PC-9 (cell line): Measurements from ENCODE around the gene BMP5. TPM values are rescaled to one million over a fixed set of nuclear protein-coding genes. Genes with fewer than 3 reads are reported as not detected.

Experiments used
- BruUV-seq: library from RNA; stranded (reverse); fragments of 400-500 nt; replicated peaks from 2 replicates; lab custom pipeline; 2021; lab: Mats Ljungman, UMichigan
- CTCF ChIA-PET: fragments of 300-600 bp; sonication (Branson Sonifier 250); formaldehyde crosslinking; loops from one replicate; lab custom pipeline; 2022; ENCODE audit warnings: antibody characterized with exemption; lab: Charles Lee
- POLR2A ChIA-PET: fragments of 300-600 bp; sonication (Branson Sonifier 250); formaldehyde crosslinking; loops from one replicate; lab custom pipeline; 2022; ENCODE audit warnings: antibody characterized with exemption; ENCODE audit not compliant: unreplicated experiment; lab: Charles Lee
- DNase-seq, 2 experiments: peaks; one replicate each; pipeline versions ENCODE4 v3.0.0 to v3.0.0-alpha.2; 2015 to 2022; ENCODE audit warnings: mixed read lengths in 1 of 2
- H2AFZ ChIP-seq: fragments of 200-600 bp; sonication (generic); 2 replicates; pipeline ENCODE4 v1.8.1; 2017; ENCODE audit warnings: antibody characterized with exemption
- H3F3A ChIP-seq: fragments of 200-600 bp; sonication (generic); 2 replicates; pipeline ENCODE4 v1.8.1; 2017; ENCODE audit warnings: antibody characterized with exemption, mild to moderate bottlenecking, low read depth; ENCODE audit not compliant: insufficient read depth
- H3K27ac ChIP-seq: fragments of 200-600 bp; sonication (generic); 2 replicates; pipeline ENCODE4 v1.6.1; 2016; ENCODE audit warnings: mixed run types
- H3K27me3 ChIP-seq: fragments of 200-600 bp; sonication (generic); 2 replicates; pipeline ENCODE4 v1.6.1; 2016; ENCODE audit warnings: low read depth, mixed run types; ENCODE audit not compliant: insufficient read depth
- H3K36me3 ChIP-seq: fragments of 200-600 bp; sonication (generic); 2 replicates; pipeline ENCODE4 v1.6.1; 2016; ENCODE audit warnings: low read depth, mixed run types
- H3K4me1 ChIP-seq: fragments of 200-600 bp; sonication (generic); replicated peaks from 2 replicates; pipeline ENCODE4 v1.6.1; 2016; ENCODE audit warnings: mixed run types; ENCODE audit not compliant: insufficient read depth
- H3K4me2 ChIP-seq: fragments of 200-600 bp; sonication (generic); 2 replicates; pipeline ENCODE4 v1.6.1; 2017; ENCODE audit warnings: mixed run types
- H3K4me3 ChIP-seq: fragments of 200-600 bp; sonication (generic); 2 replicates; pipeline ENCODE4 v1.6.1; 2016; ENCODE audit warnings: mixed run types
- H3K79me2 ChIP-seq: fragments of 200-600 bp; sonication (generic); 2 replicates; pipeline ENCODE4 v1.6.1; 2017; ENCODE audit warnings: low read depth, mixed run types
- H3K9me2 ChIP-seq: fragments of 200-600 bp; sonication (generic); 2 replicates; pipeline ENCODE4 v1.8.1; 2017; ENCODE audit warnings: mild to moderate bottlenecking; ENCODE audit not compliant: insufficient read depth
- H3K9me3 ChIP-seq: fragments of 200-600 bp; sonication (generic); 2 replicates; pipeline ENCODE4 v1.8.1; 2016; ENCODE audit warnings: low read depth; ENCODE audit not compliant: insufficient read depth
- H4K20me1 ChIP-seq: fragments of 200-600 bp; sonication (generic); 2 replicates; pipeline ENCODE4 v1.8.1; 2017; ENCODE audit not compliant: insufficient read depth
- EZH2 ChIP-seq: fragments of 200-600 bp; sonication (generic); IDR thresholded peaks from 2 replicates; pipeline ENCODE4 v1.8.0; 2017; ENCODE audit warnings: antibody characterized with exemption, low read depth
- intact Hi-C: fragments of 100-400 bp; cut with micrococcal nuclease; formaldehyde crosslinking; loops from one replicate; pipeline ENCODE4 v1.10.0; 2022; ENCODE audit not compliant: unreplicated experiment
- total RNA-seq: library from RNA; stranded (reverse); gene quantifications from 2 replicates; pipeline ENCODE4 v1.2.3, GENCODE V29; 2021
- TF ChIP-seq, protein P1 (sequence below): fragments of 200-600 bp; sonication (generic); conservative IDR thresholded peaks from 2 replicates; pipeline ENCODE4 v1.6.1; 2017; ENCODE audit warnings: mixed run types, antibody characterized with exemption, mild to moderate bottlenecking, moderate library complexity

BMP5 gene
- total RNA-seq, 1 experiment from 2014 or later, result 0.20 TPM

- no peaks in the 10 kb centered on the region for H3K9me2 ChIP-seq
- no peak overlapping the region for H2AFZ ChIP-seq
- peaks cover 16% of the 10 kb centered on the region for H3K4me1 ChIP-seq
- no peaks in the 10 kb centered on the region for H3K36me3 ChIP-seq
- TF ChIP-seq, protein P1, sequence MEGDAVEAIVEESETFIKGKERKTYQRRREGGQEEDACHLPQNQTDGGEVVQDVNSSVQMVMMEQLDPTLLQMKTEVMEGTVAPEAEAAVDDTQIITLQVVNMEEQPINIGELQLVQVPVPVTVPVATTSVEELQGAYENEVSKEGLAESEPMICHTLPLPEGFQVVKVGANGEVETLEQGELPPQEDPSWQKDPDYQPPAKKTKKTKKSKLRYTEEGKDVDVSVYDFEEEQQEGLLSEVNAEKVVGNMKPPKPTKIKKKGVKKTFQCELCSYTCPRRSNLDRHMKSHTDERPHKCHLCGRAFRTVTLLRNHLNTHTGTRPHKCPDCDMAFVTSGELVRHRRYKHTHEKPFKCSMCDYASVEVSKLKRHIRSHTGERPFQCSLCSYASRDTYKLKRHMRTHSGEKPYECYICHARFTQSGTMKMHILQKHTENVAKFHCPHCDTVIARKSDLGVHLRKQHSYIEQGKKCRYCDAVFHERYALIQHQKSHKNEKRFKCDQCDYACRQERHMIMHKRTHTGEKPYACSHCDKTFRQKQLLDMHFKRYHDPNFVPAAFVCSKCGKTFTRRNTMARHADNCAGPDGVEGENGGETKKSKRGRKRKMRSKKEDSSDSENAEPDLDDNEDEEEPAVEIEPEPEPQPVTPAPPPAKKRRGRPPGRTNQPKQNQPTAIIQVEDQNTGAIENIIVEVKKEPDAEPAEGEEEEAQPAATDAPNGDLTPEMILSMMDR, result no peak
- TF ChIP-seq EZH2, result no peak
- POLR2A ChIA-PET, result no interaction called here
- H3K27ac ChIP-seq, result peak overlapping the region; percentile 82; the same call in 1 of the 2 replicates
- no peak overlapping the region for H3K4me3 ChIP-seq
- intact Hi-C loops, result no loop called here
- CTCF ChIA-PET, result no interaction called here
- BruUV-seq, result no TSS peak
- no peaks in the 10 kb centered on the region for H4K20me1 ChIP-seq
- no peak overlapping the region for H3K4me2 ChIP-seq
- H3K27me3 ChIP-seq, result no peaks in the 10 kb centered on the region
- peaks cover 8% of the 10 kb centered on the region for H3F3A ChIP-seq
- no peak for DNase-seq
- no peaks in the 10 kb centered on the region for H3K79me2 ChIP-seq
- no peaks in the 10 kb centered on the region for H3K9me3 ChIP-seq
These were observed 115.9 kb downstream of the BMP5 start for GRCh38 chr6:55759536-55759935.

DNA sequence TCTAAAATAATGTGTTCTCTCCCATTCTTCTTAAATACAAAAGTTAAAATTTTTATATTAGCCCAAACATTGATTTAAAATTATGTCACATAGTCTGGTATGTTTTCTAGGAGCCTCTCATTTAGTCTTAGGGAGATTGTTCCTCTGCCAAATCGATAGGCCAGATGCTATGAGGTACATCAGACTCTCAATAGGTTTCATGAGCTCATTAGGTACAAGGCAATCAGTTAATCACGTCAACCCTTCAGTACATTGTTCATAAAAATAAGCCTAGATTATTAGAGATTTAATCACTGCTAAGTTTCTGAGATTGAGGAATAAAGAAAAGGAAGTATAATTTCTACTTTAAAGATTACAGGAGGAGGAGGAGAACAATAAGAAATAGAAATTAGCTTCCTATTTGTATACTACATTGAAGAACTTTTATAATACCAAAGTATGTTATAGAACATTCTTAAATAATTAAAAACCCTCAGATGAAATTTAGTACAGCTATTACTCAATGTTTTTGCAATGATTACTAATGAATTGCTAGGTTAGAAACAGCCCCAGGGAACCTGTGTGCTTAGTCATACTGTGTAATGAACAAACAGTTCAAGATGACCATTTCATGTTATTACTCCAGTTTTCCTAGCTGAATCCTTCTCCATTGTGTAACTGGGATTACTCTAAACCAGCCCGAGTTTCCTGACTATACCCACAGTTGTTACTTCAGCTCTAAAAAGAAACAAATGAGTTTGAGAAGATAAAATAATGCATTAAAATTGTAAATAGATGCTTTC lies 117.0 kb downstream of the BMP5 start:
- no TSS peak for BruUV-seq
- Histone ChIP-seq H3K27me3 (no peaks in the 10 kb centered on the region), H3K36me3 (no peaks in the 10 kb centered on the region), H4K20me1 (no peaks in the 10 kb centered on the region), H3K4me2 (peak overlapping the region; percentile 46), H3K79me2 (no peaks in the 10 kb centered on the region), H3K27ac (peak overlapping the region; percentile 82), H3K9me2 (no peaks in the 10 kb centered on the region), H3K4me1 (peaks cover 16% of the 10 kb centered on the region), H3K9me3 (no peaks in the 10 kb centered on the region), H3K4me3 (no peak overlapping the region), H2AFZ (peak overlapping the region; percentile 0; the same call in 1 of the 2 replicates), H3F3A (peaks cover 8% of the 10 kb centered on the region)
- TF ChIP-seq, protein P1, result no peak
- no peak for TF ChIP-seq EZH2
- ChIA-PET CTCF (no interaction called here), POLR2A (interaction anchor here (0.6 kb wide), 1 partner anchor 51 kb away, joined by 23 read pairs; no protein-coding TSS in a partner anchor)
- DNase-seq, result peak; percentile 41 to 81
- intact Hi-C loops, result no loop called here

DNA sequence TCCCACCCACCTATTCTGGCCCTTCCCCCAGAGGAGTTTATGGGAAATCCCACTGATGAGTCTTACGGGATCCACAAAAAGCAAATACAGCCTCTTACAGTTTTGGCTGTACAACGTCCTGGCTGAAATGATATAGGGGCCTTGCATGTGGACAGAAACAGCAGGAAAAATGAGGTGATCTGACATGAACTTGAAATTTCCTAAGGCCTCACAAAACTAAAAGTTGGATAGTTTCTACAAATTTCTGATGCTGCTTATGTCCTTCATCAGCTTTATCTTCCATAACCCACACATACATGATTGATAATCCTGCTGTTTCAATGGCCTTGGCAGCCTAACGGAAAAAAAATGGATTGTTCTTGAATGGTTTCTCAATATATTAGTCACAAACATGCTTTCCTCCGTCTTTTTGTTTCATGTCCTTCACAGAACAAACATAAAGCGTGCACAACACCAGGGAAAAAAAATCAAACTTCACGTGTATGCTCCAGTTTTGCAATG lies 118.8 kb downstream of the BMP5 start:
- Histone ChIP-seq H2AFZ (no peak overlapping the region), H3K9me2 (no peaks in the 10 kb centered on the region), H3K36me3 (no peaks in the 10 kb centered on the region), H3K9me3 (no peaks in the 10 kb centered on the region), H3F3A (peaks cover 8% of the 10 kb centered on the region), H3K27ac (no peak overlapping the region), H3K4me3 (no peak overlapping the region), H3K27me3 (no peaks in the 10 kb centered on the region), H3K4me1 (peaks cover 16% of the 10 kb centered on the region), H3K79me2 (no peaks in the 10 kb centered on the region), H3K4me2 (no peak overlapping the region), H4K20me1 (no peaks in the 10 kb centered on the region)
- ChIA-PET CTCF (no interaction called here), POLR2A (no interaction called here)
- intact Hi-C loops, result no loop called here
- DNase-seq, result no peak
- TF ChIP-seq EZH2, result no peak
- TF ChIP-seq, protein P1, result no peak
- no TSS peak for BruUV-seq
